Stomach smooth muscle (tissue), 2 donors: ENCODE measurements around the gene LYG2.
"Not testable (repeated sequence)": the region's sequence is repeated elsewhere in the genome, so short reads cannot be mapped to it uniquely, and the experiment has no call there.

Experiments
- H3K27ac ChIP-seq: one replicate; pipeline ENCODE4 v1.7.0; 2013; ENCODE audit warnings: mild to moderate bottlenecking, low read length, inconsistent platforms
- H3K27me3 ChIP-seq, 2 donors: one replicate each; pipeline ENCODE4 v1.7.0; 2013; ENCODE audit warnings: low read length in 2 of 2; ENCODE audit not compliant: insufficient read depth in 2 of 2, control insufficient read depth in 1 of 2
- H3K36me3 ChIP-seq, 2 donors: one replicate each; pipeline ENCODE4 v1.7.0; 2013; ENCODE audit warnings: low read length in 2 of 2; ENCODE audit not compliant: control insufficient read depth in 2 of 2, insufficient read depth in 2 of 2
- H3K4me1 ChIP-seq: one replicate; pipeline ENCODE4 v1.7.0; 2013; ENCODE audit warnings: low read length; ENCODE audit not compliant: control insufficient read depth, insufficient read depth
- H3K4me3 ChIP-seq, 2 donors: one replicate each; pipeline ENCODE4 v1.7.0; 2013; ENCODE audit warnings: low read length in 2 of 2
- H3K9ac ChIP-seq, 2 donors: one replicate each; pipeline ENCODE4 v1.7.0; 2013; ENCODE audit warnings: low read length in 2 of 2, mild to moderate bottlenecking in 1 of 2
- H3K9me3 ChIP-seq, 2 donors: one replicate each; pipeline ENCODE4 v1.7.0; 2013; ENCODE audit warnings: low read length in 2 of 2; ENCODE audit not compliant: control insufficient read depth in 2 of 2
- donor health status: healthy.
- donor health status: Pancreatic carcinoma.

The LYG2 gene, protein sequence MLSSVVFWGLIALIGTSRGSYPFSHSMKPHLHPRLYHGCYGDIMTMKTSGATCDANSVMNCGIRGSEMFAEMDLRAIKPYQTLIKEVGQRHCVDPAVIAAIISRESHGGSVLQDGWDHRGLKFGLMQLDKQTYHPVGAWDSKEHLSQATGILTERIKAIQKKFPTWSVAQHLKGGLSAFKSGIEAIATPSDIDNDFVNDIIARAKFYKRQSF

DNA sequence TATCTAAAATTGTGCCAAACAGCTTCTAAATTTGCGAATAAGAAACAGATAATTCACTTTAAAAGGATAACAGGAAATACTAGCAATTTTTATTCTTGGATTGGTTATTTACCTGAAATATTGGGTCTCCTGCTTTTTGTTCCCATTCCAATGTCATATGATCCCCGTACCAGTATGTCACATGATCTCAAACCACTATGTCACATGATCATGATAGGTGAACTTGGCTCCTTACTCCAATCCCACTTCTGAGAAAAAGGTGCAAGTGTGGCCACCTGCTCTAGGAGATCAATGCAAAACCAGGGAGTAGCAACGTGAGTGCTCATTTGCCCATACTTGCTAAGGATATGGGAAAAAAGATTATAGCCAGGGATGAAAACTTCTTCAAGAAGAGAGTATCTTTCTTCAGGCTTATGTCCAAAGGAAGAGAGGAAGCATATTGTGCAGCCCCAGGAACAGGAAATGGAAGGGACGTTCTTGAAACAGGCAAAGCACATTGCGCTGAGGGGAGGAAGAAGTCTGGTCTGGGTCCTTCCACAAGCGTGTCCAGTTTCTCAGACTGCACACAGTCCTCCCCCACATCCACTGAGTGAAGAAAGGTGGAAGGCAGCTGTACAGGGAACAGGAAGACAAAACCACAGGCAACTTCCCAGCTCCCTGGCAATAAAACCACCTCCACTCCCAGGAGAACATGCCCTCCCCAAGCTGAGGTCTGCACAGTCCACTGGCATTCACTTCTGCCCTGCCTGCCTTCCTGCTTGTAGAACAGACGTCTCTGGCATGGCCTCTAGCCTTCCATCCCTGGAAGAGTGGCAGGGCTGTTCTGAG, at the start of gene LYG2:
TSS of gene LYG2 (minus strand) at position 176 of the 828 bp plus-strand sequence. CDS start 1,406 bp downstream, outside the sequence.
- no peak within 1 kb of the TSS for H3K27ac ChIP-seq
- no peaks in the 10 kb centered on the region for H3K4me1 ChIP-seq
- no peaks in the 10 kb centered on the region for H3K27me3 ChIP-seq
- H3K9me3 ChIP-seq = peaks cover 0 to 2% of the 10 kb centered on the region in 2 donors
- H3K36me3 ChIP-seq = no peaks in the 10 kb centered on the region
- no peak within 1 kb of the TSS for H3K9ac ChIP-seq
- no peak within 1 kb of the TSS for H3K4me3 ChIP-seq

DNA sequence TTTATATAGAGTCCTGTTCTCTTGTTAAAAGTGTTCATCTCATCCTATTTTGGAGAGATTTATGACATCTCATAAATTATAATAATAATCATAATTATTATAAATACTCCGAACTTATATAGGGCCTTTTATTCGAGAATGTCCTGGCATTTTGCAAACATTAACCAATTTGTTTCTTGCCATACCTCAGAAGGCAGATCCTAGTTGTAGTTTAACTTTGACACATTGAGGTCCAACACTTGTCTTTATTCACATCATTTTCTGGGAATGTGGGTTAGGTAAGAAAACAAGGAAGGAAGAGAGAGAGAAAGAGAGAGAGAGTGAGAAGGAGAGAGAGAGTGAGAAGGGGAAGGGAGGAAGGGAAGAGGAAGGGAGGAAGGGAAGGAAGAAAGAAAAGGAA, 45.6 kb upstream of the LYG2 start, which contains the start of gene LYG1:
TSS of gene LYG1 (minus strand) at position 101 of the 400 bp plus-strand sequence. CDS start 5,527 bp downstream, outside the sequence.
- not testable (repeated sequence) for H3K4me3 ChIP-seq, H3K36me3 ChIP-seq, H3K9me3 ChIP-seq, H3K9ac ChIP-seq, H3K27me3 ChIP-seq, H3K4me1 ChIP-seq, H3K27ac ChIP-seq

DNA sequence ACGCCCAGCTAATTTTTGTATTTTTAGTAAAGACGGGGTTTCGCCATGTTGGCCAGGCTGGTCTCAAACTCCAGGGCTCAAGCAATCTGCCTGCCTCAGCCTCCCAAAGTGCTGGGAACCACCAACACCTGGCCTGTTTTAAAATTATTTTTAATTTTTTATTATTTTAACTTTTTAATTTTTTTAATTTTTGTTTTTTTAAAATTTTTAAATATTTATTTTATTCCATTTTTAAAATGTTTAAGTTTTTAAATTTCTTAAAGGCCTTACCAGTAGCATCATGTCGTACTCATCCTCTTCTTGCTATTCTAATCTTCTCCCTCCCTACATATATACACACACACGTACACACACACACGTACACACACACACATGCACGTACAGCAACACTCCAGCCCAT, 44.1 kb upstream of the LYG2 start:
- H3K27ac ChIP-seq = no peak overlapping the region
- H3K36me3 ChIP-seq = peaks cover 2 to 4% of the 10 kb centered on the region in 2 donors
- no peaks in the 10 kb centered on the region for H3K4me1 ChIP-seq
- no peak overlapping the region for H3K9ac ChIP-seq
- no peaks in the 10 kb centered on the region for H3K9me3 ChIP-seq
- H3K4me3 ChIP-seq = no peak overlapping the region
- no peaks in the 10 kb centered on the region for H3K27me3 ChIP-seq

DNA sequence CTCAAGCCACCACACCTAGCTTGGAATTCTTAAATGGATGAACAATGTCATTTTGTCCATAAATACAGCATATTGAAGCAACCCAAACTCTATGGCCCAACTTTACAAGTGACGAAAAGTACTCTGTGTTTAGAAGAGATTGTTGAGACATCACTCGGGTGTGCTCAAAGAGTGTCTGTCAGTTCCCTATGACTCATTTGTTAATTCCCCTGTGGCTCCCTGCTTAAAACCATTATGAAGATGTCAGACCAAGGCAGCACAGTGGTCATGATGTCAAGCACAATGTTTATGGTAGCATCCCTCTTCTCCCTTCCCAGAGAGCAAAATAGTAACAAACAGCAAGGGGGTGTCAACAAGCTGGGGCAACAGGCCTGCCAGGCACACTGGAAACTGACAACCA, 42.5 kb upstream of the LYG2 start:
- H3K9ac ChIP-seq = no peak overlapping the region
- H3K4me1 ChIP-seq = no peaks in the 10 kb centered on the region
- H3K27ac ChIP-seq = no peak overlapping the region
- H3K4me3 ChIP-seq = no peak overlapping the region
- no peaks in the 10 kb centered on the region for H3K9me3 ChIP-seq
- H3K36me3 ChIP-seq = peaks cover 2 to 4% of the 10 kb centered on the region in 2 donors
- H3K27me3 ChIP-seq = no peaks in the 10 kb centered on the region

DNA sequence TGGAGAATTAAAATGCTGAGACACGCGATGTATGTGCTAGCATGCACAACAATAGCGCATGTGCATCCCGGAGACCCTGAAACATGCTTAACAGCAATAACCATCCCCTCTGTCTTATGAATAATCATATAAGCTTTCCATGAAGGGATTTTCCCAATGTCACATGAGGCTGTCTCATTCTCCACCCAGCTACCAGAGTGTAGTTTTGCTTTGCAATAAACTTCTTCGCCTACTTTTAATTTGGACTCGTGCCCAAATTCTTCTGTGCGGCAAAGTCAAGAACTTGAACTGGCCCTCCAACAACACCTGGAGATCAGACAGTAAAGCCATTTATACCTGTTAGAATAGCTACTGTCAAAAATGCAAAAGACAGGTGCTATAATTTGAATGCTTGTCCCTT, 30.1 kb upstream of the LYG2 start:
- H3K36me3 ChIP-seq = peaks cover 3 to 9% of the 10 kb centered on the region in 2 donors
- no peaks in the 10 kb centered on the region for H3K27me3 ChIP-seq
- no peak overlapping the region for H3K9ac ChIP-seq
- no peaks in the 10 kb centered on the region for H3K4me1 ChIP-seq
- no peak overlapping the region for H3K4me3 ChIP-seq
- no peaks in the 10 kb centered on the region for H3K9me3 ChIP-seq
- no peak overlapping the region for H3K27ac ChIP-seq

DNA sequence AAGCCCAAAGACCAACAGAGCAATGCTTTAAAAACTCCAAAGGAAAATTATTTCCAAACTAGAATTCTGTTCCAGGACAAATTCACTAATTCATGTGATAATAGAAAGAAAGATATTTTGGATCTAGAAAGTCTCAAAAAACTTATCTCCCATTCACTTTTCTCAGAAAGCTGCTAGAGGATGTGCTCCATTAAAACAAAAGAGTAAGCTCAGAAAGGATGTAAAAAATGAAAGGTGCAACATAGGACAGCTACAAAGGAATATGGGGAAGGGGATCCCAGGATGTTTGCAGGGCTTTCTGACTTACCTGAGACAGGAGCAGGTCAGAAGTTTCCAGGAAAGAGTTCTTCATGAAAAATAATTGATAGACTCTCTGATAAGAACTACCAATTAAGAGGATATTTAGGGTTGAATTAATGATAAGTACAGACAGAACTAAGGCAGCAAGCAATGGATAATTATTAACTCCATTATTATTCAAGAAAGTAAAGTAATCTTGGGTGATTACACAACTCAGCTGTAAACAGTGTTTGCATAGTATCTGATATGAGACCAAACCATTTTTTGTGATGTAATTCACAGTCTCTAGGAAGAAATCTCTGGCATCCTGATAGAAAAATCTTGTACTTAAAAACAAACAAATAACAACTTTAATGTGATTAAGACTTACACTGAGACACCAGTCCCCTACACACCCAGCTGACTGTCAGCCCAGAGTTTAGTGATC, 24.7 kb upstream of the LYG2 start:
- no peaks in the 10 kb centered on the region for H3K9me3 ChIP-seq
- H3K4me3 ChIP-seq = no peak overlapping the region
- no peaks in the 10 kb centered on the region for H3K27me3 ChIP-seq
- no peaks in the 10 kb centered on the region for H3K4me1 ChIP-seq
- H3K9ac ChIP-seq = no peak overlapping the region
- H3K36me3 ChIP-seq = peaks cover 3 to 6% of the 10 kb centered on the region in 2 donors
- H3K27ac ChIP-seq = no peak overlapping the region

DNA sequence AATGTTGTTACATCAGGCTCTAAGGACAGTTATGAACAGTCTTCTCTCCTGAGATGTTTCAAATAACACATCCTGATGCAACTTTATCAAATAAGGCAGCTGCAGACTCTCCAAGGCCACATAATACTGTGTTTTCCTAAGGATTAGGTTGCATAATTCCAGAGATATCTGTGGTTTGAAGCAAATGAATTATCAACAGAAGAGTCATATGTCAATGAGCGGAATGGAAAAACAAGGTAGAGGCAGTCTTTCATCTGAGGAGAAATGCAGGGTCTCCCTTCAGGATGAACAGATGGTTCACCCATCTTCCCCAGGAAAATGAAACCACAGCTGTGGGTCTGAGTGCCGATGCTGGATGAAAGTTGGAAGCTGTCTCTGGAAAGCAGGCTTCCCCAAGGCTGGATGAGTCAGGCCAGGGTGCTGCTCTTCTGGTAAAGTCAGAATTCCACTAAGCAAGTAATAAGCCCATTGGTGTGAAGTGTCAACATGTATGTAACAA, 23.4 kb upstream of the LYG2 start:
- H3K9ac ChIP-seq = no peak overlapping the region
- no peak overlapping the region for H3K27ac ChIP-seq
- no peaks in the 10 kb centered on the region for H3K9me3 ChIP-seq
- no peaks in the 10 kb centered on the region for H3K4me1 ChIP-seq
- H3K36me3 ChIP-seq = peaks cover 0 to 3% of the 10 kb centered on the region in 2 donors
- H3K4me3 ChIP-seq = no peak overlapping the region
- no peaks in the 10 kb centered on the region for H3K27me3 ChIP-seq

DNA sequence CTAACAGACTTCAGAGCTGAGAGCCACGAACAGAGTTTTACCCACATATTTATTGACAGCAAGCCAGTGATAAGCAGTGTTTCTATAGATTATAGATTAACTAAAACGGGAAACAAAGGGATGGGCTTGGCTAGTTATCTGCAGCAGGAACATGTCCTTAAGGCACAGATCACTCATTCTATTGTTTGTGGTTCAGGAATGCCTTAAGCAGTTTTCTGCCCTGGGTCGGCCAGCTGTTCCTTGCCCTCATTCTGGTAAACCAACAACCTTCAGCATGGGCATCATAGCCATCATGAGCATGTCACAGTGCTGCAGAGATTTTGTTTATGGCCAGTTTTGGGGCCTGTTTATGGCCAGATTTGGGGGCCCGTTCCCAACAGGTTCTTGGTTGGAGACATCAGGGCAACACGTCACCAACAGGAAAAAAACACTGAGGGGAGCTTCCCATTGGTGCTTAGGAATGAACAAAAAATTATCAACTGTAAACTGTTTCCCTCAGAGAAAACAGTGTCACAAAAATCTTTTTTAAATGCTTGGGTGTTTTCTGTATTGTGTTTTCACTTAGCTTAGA, 22.8 kb upstream of the LYG2 start:
- not testable (repeated sequence) for H3K27me3 ChIP-seq, H3K4me1 ChIP-seq, H3K9me3 ChIP-seq, H3K4me3 ChIP-seq, H3K27ac ChIP-seq, H3K36me3 ChIP-seq, H3K9ac ChIP-seq

DNA sequence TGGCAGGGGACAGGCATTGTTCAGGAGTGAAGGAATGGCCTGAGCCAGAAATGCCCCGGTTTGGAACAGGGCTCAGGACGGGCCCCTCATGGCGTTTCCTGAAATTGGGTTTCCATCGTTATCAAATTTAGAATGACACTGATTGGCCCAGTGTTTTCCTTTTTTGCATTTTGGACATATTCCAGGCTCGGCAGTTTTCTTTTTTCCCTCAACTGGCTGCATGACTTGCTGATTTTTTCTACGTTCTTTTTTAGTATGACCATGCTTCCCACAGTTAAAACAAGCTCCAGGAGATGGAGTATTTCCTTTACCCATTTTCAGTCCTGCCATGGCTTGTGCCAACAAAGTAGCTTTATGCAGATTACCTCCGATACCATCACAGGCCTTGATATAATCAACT, 20.4 kb upstream of the LYG2 start:
- Histone ChIP-seq H3K4me3 (no peak overlapping the region), H3K36me3 (no peaks in the 10 kb centered on the region), H3K27ac (no peak overlapping the region), H3K4me1 (no peaks in the 10 kb centered on the region), H3K27me3 (no peaks in the 10 kb centered on the region), H3K9ac (no peak overlapping the region), H3K9me3 (no peaks in the 10 kb centered on the region)

DNA sequence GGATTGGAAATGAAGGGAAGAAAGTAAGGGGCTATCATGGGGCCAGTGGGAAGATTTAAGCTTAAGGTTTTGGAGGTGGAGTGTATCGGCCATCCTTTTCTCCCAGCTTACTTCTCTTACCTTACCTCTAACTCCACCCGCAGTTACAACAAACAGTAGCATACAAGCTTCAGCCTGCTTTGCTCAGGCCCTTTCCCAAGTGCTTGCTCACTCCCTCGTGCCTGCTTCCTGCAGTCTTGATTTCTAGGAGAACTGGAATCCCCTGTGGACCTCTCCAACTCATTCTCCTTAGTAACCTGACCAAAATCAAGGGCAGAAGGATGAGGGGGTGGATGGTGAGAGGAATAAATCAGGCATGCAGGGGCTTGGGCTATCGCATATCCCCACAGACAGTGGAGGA, 5.8 kb upstream of the LYG2 start:
- no peak overlapping the region for H3K27ac ChIP-seq
- peaks cover 0 to 2% of the 10 kb centered on the region in 2 donors for H3K9me3 ChIP-seq
- no peaks in the 10 kb centered on the region for H3K27me3 ChIP-seq
- H3K9ac ChIP-seq = no peak overlapping the region
- no peak overlapping the region for H3K4me3 ChIP-seq
- H3K4me1 ChIP-seq = no peaks in the 10 kb centered on the region
- H3K36me3 ChIP-seq = peaks cover 0 to 4% of the 10 kb centered on the region in 2 donors
